HCT116 (cell line): Measurements from ENCODE around the gene CERS2. TPM values are rescaled to one million over a fixed set of nuclear protein-coding genes. Genes with fewer than 3 reads are reported as not detected.

Experiments used
- ATAC-seq: fragments of 200-7000 bp; cut with Tn5 transposase; 2 replicates; pipeline ENCODE4 v1.9.1; 2020; ENCODE audit warnings: mild to moderate bottlenecking, moderate library complexity
- BruUV-seq: library from RNA; stranded (reverse); fragments of 400-500 nt; replicated peaks from 2 replicates; lab custom pipeline; 2021; lab: Mats Ljungman, UMichigan
- CTCF ChIA-PET: fragments of 300-600 bp; sonication (Branson Sonifier 250); formaldehyde crosslinking; loops from one replicate; lab custom pipeline; 2021; ENCODE audit warnings: antibody characterized with exemption; lab: Charles Lee
- POLR2A ChIA-PET: fragments of 300-600, 350-600 bp; sonication (Branson Sonifier 250); formaldehyde crosslinking; loops from one replicate; lab custom pipeline; 2021; ENCODE audit warnings: antibody characterized with exemption; lab: Charles Lee
- RAD21 ChIA-PET, 2 experiments: fragments of 300-600 bp; sonication (Branson Sonifier 250); formaldehyde crosslinking; loops; one replicate each; lab custom pipeline; 2023; ENCODE audit warnings: low total read pairs in 2 of 2; ENCODE audit not compliant: uncharacterized antibody in 2 of 2, unreplicated experiment in 2 of 2, low non-redundant PET in 1 of 2; lab: Charles Lee
- DNase-seq: peaks from one replicate; pipeline ENCODE4 v3.0.0-alpha.2; 2010; ENCODE audit warnings: low read depth, low spot score
- H2AFZ ChIP-seq: fragments of 200-600 bp; shearing (Covaris generic), sonication (generic); 2 replicates; pipeline ENCODE4 v1.6.1; 2017; ENCODE audit warnings: low read depth, mixed run types, mixed read lengths, antibody characterized with exemption, low read length; ENCODE audit not compliant: poor library complexity, severe bottlenecking
- H3K27ac ChIP-seq: 2 replicates; pipeline ENCODE4 v1.5.1; 2012; ENCODE audit warnings: low read depth, low read length
- H3K27me3 ChIP-seq: fragments of 200-600 bp; sonication (generic); 2 replicates; pipeline ENCODE4 v1.6.1; 2016; ENCODE audit warnings: mixed run types, low read length, mixed read lengths; ENCODE audit not compliant: insufficient read depth
- H3K36me3 ChIP-seq, 2 experiments: fragments of 200-500 bp in 1 of 2; fragments of 200-600 bp in 1 of 2; sonication (Bioruptor generic) in 1 of 2; sonication (generic) in 1 of 2; 2 replicates each; pipeline versions ENCODE4 v1.5.1 to v1.6.1; 2014 to 2016; ENCODE audit warnings: low read length in 2 of 2, inconsistent platforms in 1 of 2, mixed read lengths in 1 of 2, mixed run types in 1 of 2; ENCODE audit not compliant: insufficient read depth in 2 of 2, control insufficient read depth in 1 of 2
- H3K4me1 ChIP-seq, 2 experiments: fragments of 200-600 bp in 1 of 2; sonication (generic) in 1 of 2; 2 replicates each; pipeline versions ENCODE4 v1.5.1 to v1.6.1; 2012 to 2017; ENCODE audit warnings: low read length in 2 of 2, inconsistent platforms in 1 of 2, mild to moderate bottlenecking in 1 of 2, mixed read lengths in 1 of 2, mixed run types in 1 of 2, moderate library complexity in 1 of 2; ENCODE audit not compliant: insufficient read depth in 2 of 2, control insufficient read depth in 1 of 2
- H3K4me2 ChIP-seq: fragments of 200-600 bp; sonication (generic); 2 replicates; pipeline ENCODE4 v1.6.1; 2017; ENCODE audit warnings: mixed run types, low read length, mixed read lengths
- H3K4me3 ChIP-seq, 2 experiments: fragments of 200-600 bp in 1 of 2; sonication (generic) in 1 of 2; replicated peaks in 1 of 2; 2 replicates each; pipeline ENCODE4 v1.5.1; 2011 to 2016; ENCODE audit warnings: low read length in 2 of 2, control low read depth in 1 of 2, low read depth in 1 of 2, mild to moderate bottlenecking in 1 of 2, mixed read lengths in 1 of 2, mixed run types in 1 of 2
- H3K79me2 ChIP-seq: fragments of 200-600 bp; sonication (generic); 2 replicates; pipeline ENCODE4 v1.6.1; 2017; ENCODE audit warnings: mild to moderate bottlenecking, mixed run types, low read length, moderate library complexity, mixed read lengths; ENCODE audit not compliant: insufficient read depth
- H3K9ac ChIP-seq: fragments of 200-600 bp; sonication (generic); 2 replicates; pipeline ENCODE4 v1.6.1; 2016; ENCODE audit warnings: low read length, mixed read lengths
- H3K9me2 ChIP-seq: fragments of 200-600 bp; sonication (generic), shearing (Covaris generic); 2 replicates; pipeline ENCODE4 v1.6.1; 2017; ENCODE audit warnings: mixed run types, mild to moderate bottlenecking, moderate library complexity; ENCODE audit not compliant: insufficient read depth
- H3K9me3 ChIP-seq, 2 experiments: fragments of 200-500 bp in 1 of 2; fragments of 200-600 bp in 1 of 2; sonication (Bioruptor generic) in 1 of 2; sonication (generic) in 1 of 2; 2 replicates each; pipeline ENCODE4 v1.6.1; 2014 to 2017; ENCODE audit warnings: low read length in 2 of 2, mixed read lengths in 2 of 2, inconsistent platforms in 1 of 2, low read depth in 1 of 2, mild to moderate bottlenecking in 1 of 2, mixed run types in 1 of 2, moderate library complexity in 1 of 2; ENCODE audit not compliant: control insufficient read depth in 1 of 2, insufficient read depth in 1 of 2
- H4K20me1 ChIP-seq: fragments of 200-600 bp; sonication (generic), shearing (Covaris generic); 2 replicates; pipeline ENCODE4 v1.6.1; 2017; ENCODE audit warnings: mixed run types, mild to moderate bottlenecking, moderate library complexity; ENCODE audit not compliant: insufficient read depth
- CBX3 ChIP-seq: IDR thresholded peaks from 2 replicates; pipeline ENCODE4 v1.6.1; 2012; ENCODE audit warnings: low read depth
- CTCF ChIP-seq, 3 experiments: fragments of 200-600 bp in 1 of 3; sonication (generic) in 1 of 3; IDR thresholded peaks in 2 of 3; conservative IDR thresholded peaks in 1 of 3; 2 replicates each; pipeline ENCODE4 v1.5.1; 2012 to 2017; ENCODE audit warnings: low read depth in 2 of 3, low read length in 2 of 3, antibody characterized with exemption in 1 of 3, borderline replicate concordance in 1 of 3, control low read depth in 1 of 3, mild to moderate bottlenecking in 1 of 3, mixed read lengths in 1 of 3, mixed run types in 1 of 3, moderate library complexity in 1 of 3; ENCODE audit not compliant: insufficient read depth in 1 of 3
- JUND ChIP-seq: IDR thresholded peaks from 2 replicates; pipeline ENCODE4 v1.6.1; 2012
- MAX ChIP-seq: IDR thresholded peaks from 2 replicates; pipeline ENCODE4 v1.6.1; 2012
- REST ChIP-seq: IDR thresholded peaks from 2 replicates; pipeline ENCODE4 v1.6.1; 2012; ENCODE audit warnings: low read depth
- SRF ChIP-seq: IDR thresholded peaks from 2 replicates; pipeline ENCODE4 v1.6.1; 2012; ENCODE audit warnings: low read depth
- TCF7L2 ChIP-seq: IDR thresholded peaks from 2 replicates; pipeline ENCODE4 v1.7.0; 2011; ENCODE audit warnings: borderline replicate concordance, inconsistent platforms; ENCODE audit not compliant: insufficient read depth, insufficient read length; ENCODE audit errors: extremely low read depth
- YY1 ChIP-seq: IDR thresholded peaks from 2 replicates; pipeline ENCODE4 v1.6.1; 2011; ENCODE audit warnings: low read length, low read depth, moderate library complexity, mild to moderate bottlenecking; ENCODE audit not compliant: insufficient replicate concordance; ENCODE audit errors: extremely low read depth
- intact Hi-C: fragments of 100-400 bp; cut with micrococcal nuclease; formaldehyde crosslinking; loops from 2 replicates; pipeline ENCODE4 v1.10.0; 2022
- total RNA-seq: library from RNA; stranded (reverse); gene quantifications from one replicate; pipeline ENCODE4 v1.2.1, GENCODE V29; 2021; ENCODE audit not compliant: unreplicated experiment

Gene CERS2
- total RNA-seq, 1 experiment from 2014 or later, result 218 TPM

- H3K27ac ChIP-seq, result no peak overlapping the region
- H4K20me1 ChIP-seq, result no peaks in the 10 kb centered on the region
- peaks cover 0 to 4% of the 10 kb centered on the region in 2 experiments; a peak in 1 of 4 replicates for H3K9me3 ChIP-seq
- POLR2A ChIA-PET, result no interaction called here
- no peaks in the 10 kb centered on the region for H3K27me3 ChIP-seq
- peak overlapping the region; percentile 75; the same call in 1 of the 2 replicates for H3K4me2 ChIP-seq
- TF ChIP-seq CTCF (IDR thresholded peaks at IDR 0.05 in 2 of 3, conservative IDR thresholded peaks at IDR 0.05 in 1 of 3; ENCODE audit: borderline replicate concordance in 1 of 3, insufficient read depth in 1 of 3, low read depth in 2 of 3, low read length in 2 of 3), result no peak
- TF ChIP-seq REST, result no peak
- no peak for TF ChIP-seq YY1
- no peak for TF ChIP-seq TCF7L2
- TF ChIP-seq JUND, result no peak
- no peak for TF ChIP-seq CBX3
- TF ChIP-seq MAX, result no peak
- TF ChIP-seq SRF, result no peak
- TF ChIP-seq, all 23 proteins: peak for 0
- ATAC-seq (no peak), DNase-seq (no peak)
- CTCF ChIA-PET, result no interaction called here
- H3K79me2 ChIP-seq, result peaks cover 30% of the 10 kb centered on the region
- H3K4me1 ChIP-seq, result peaks cover 6 to 30% of the 10 kb centered on the region in 2 experiments
- peaks cover 14 to 23% of the 10 kb centered on the region in 2 experiments for H3K36me3 ChIP-seq
- intact Hi-C loops, result loop anchor here (5.0 to 10.0 kb wide), 2 partner anchors 52 to 300 kb away; partner anchors contain the start of gene ENSA
- H3K9ac ChIP-seq, result no peak overlapping the region
- RAD21 ChIA-PET, result no interaction called here
- BruUV-seq, result no TSS peak
- no peak overlapping the region for H3K4me3 ChIP-seq
- H2AFZ ChIP-seq, result no peak overlapping the region
- H3K9me2 ChIP-seq, result no peaks in the 10 kb centered on the region
These were observed 49.6 kb downstream of the CERS2 start for GRCh38 chr1:150925080-150925479.
